Neural crest cell (in vitro differentiated cells): ENCODE measurements around the gene TUNAR. TPM values are rescaled to one million over a fixed set of nuclear protein-coding genes. Genes with fewer than 3 reads are reported as not detected.

Source experiments
- DNase-seq: peaks from one replicate; pipeline ENCODE4 v3.0.0; 2021; ENCODE audit warnings: low read depth, mixed read lengths, low spot score
- H3K27ac Mint-ChIP-seq: one replicate; pipeline ENCODE4 v1.8.0; 2021; ENCODE audit warnings: mild to moderate bottlenecking, mixed read lengths; ENCODE audit not compliant: unreplicated experiment
- H3K27me3 Mint-ChIP-seq: 2 replicates; pipeline ENCODE4 v1.8.0; 2021; ENCODE audit warnings: low read depth, mild to moderate bottlenecking, mixed read lengths
- H3K36me3 Mint-ChIP-seq: 2 replicates; pipeline ENCODE4 v1.8.0; 2021; ENCODE audit warnings: low read depth, mild to moderate bottlenecking, mixed read lengths
- H3K4me1 Mint-ChIP-seq: 2 replicates; pipeline ENCODE4 v1.8.0; 2021; ENCODE audit warnings: mixed read lengths
- H3K4me3 Mint-ChIP-seq: one replicate; pipeline ENCODE4 v1.8.0; 2021; ENCODE audit warnings: mild to moderate bottlenecking, mixed read lengths
- H3K9me3 Mint-ChIP-seq: 2 replicates; pipeline ENCODE4 v1.8.0; 2021; ENCODE audit warnings: mixed read lengths
- total RNA-seq: library from RNA; stranded (reverse); gene quantifications from 2 replicates; pipeline ENCODE4 v1.2.1, GENCODE V29; 2021
- TF ChIP-seq, protein P1 (sequence below): fragments of 200-600 bp; sonication (generic); conservative IDR thresholded peaks from 2 replicates; pipeline ENCODE4 v1.5.0; 2021; ENCODE audit warnings: antibody characterized with exemption, mild to moderate bottlenecking

TUNAR gene
- total RNA-seq, 1 donor from 2014 or later = 4.7 TPM

DNA sequence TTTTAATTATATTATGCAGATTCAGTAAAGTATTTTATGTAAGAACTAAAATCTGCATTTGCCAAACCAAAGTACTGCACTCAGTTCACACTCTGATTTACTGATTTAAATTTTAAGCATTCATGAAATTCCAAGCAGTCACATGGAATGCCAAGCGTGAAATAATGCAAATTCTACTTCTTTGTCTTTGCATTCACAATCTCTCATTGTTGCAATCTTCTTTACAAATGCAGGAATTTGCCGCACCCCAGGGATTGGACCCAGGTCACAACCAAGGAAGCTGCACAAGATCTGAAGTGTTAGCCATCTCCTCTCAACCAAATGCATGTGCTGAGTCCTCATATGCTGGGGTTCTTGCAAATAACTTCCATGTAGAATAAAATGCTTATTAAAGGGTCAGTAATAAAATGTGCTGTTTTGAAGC, 71.9 kb downstream of the TUNAR start:
- Mint-ChIP-seq H3K36me3 (no peaks in the 10 kb centered on the region), H3K4me3 (peak overlapping the region; percentile 33), H3K27ac (no peak overlapping the region), H3K4me1 (peaks cover 42% of the 10 kb centered on the region), H3K27me3 (peaks cover 9% of the 10 kb centered on the region), H3K9me3 (no peaks in the 10 kb centered on the region)
- DNase-seq = peak; percentile 19
- TF ChIP-seq, protein P1, sequence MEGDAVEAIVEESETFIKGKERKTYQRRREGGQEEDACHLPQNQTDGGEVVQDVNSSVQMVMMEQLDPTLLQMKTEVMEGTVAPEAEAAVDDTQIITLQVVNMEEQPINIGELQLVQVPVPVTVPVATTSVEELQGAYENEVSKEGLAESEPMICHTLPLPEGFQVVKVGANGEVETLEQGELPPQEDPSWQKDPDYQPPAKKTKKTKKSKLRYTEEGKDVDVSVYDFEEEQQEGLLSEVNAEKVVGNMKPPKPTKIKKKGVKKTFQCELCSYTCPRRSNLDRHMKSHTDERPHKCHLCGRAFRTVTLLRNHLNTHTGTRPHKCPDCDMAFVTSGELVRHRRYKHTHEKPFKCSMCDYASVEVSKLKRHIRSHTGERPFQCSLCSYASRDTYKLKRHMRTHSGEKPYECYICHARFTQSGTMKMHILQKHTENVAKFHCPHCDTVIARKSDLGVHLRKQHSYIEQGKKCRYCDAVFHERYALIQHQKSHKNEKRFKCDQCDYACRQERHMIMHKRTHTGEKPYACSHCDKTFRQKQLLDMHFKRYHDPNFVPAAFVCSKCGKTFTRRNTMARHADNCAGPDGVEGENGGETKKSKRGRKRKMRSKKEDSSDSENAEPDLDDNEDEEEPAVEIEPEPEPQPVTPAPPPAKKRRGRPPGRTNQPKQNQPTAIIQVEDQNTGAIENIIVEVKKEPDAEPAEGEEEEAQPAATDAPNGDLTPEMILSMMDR = no peak

DNA sequence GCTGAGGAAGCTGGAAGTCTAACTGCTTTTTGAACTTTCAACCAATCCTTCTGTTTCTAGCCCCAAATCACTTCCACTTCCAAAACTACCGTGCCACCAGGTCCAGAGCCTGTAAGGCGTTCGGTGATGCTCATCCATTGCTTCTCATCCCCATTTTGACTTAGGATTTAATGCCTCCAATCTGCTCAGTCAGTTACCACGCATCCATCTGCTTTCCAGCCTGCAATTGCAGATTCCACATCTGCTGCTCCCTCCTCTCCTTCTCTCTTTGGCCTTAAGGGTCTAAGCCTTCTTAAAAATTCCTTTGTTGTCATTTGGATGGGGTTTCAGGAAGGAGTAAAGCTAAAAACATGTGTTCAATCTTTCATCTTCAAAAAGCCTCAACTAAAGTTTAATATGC, 74.7 kb downstream of the TUNAR start:
- no peaks in the 10 kb centered on the region for H3K36me3 Mint-ChIP-seq
- no peak overlapping the region for H3K4me3 Mint-ChIP-seq
- no peak overlapping the region for H3K27ac Mint-ChIP-seq
- TF ChIP-seq, protein P1 = no peak
- no peaks in the 10 kb centered on the region for H3K9me3 Mint-ChIP-seq
- no peak for DNase-seq
- H3K4me1 Mint-ChIP-seq = peaks cover 19% of the 10 kb centered on the region
- H3K27me3 Mint-ChIP-seq = peaks cover 8% of the 10 kb centered on the region

DNA sequence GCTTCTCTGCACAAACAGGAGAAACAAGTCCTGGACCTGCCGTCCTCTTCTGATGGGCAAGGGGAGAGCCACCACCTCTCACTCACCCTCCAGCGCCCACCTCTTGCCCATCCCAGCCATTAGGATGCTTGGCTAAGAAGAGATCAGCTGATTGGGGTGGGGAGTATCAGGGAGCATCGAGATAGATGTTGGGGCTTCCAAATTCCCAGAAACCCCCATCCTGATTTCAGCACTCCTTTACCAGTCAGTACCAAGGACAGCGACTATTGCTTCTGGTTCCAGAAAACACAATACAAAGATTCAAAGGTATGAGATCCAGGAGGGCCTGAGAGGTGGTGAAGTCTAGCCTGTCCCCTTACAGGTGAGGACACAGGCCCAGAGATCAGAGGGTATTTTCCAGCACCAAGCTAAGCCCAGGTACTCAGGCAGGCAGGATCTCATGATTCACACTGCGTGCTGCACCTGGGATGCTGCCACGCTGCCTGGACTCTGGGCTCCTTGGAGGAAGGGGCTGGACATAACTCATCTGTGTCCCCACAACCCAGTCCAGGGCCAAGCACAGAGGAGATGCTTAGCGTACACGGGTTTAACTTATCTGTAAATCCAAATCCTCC, 76.6 kb downstream of the TUNAR start:
- Mint-ChIP-seq H3K27ac (no peak overlapping the region), H3K36me3 (no peaks in the 10 kb centered on the region), H3K4me1 (peaks cover 17% of the 10 kb centered on the region), H3K9me3 (no peaks in the 10 kb centered on the region), H3K27me3 (peaks cover 6% of the 10 kb centered on the region), H3K4me3 (peak overlapping the region; percentile 28)
- TF ChIP-seq, protein P1 = no peak
- peak; percentile 23 for DNase-seq

DNA sequence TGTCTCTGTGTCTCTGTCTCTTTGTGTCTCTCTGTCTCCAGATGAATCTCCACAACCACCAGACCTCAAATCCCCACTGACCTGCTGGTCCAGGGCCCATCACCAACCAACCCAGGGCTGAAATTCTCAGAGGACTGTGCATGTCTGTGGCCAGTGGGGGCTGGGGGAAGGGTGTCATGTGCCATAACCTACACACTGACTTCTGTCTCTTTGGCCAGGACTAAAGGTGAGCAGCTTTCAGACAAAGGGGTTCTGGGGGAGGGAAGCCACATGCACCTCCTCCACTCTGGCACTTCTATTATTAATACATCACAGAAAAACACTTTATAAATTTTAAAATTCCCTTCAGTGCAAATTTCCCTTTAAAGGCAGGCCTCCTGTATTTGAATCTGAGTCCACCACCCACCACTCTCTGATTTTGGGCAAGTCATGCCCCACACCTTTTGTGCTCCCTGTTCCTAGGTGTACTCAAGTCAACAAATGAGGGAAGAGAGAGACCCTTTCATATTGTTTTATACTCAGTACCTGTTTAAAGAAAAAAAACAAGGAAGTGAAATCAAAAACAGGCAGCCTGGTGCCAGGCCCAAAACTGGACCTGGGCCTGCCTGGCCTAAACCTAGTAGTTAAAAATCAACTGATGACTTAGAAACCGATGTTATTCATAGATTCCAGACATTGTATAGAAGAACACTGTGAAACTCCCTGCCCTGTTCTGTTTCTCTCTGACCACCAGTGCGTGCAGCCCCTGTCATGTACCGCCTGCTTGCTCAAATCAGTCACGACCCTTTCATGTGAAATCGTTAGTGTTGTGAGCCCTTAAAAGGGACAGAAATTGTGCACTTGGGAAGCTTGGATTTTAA, 80.2 kb downstream of the TUNAR start:
- no peak for DNase-seq
- no peaks in the 10 kb centered on the region for H3K27me3 Mint-ChIP-seq
- peaks cover 28% of the 10 kb centered on the region for H3K4me1 Mint-ChIP-seq
- TF ChIP-seq, protein P1 = no peak
- H3K9me3 Mint-ChIP-seq = no peaks in the 10 kb centered on the region
- no peaks in the 10 kb centered on the region for H3K36me3 Mint-ChIP-seq
- no peak overlapping the region for H3K4me3 Mint-ChIP-seq
- H3K27ac Mint-ChIP-seq = no peak overlapping the region

DNA sequence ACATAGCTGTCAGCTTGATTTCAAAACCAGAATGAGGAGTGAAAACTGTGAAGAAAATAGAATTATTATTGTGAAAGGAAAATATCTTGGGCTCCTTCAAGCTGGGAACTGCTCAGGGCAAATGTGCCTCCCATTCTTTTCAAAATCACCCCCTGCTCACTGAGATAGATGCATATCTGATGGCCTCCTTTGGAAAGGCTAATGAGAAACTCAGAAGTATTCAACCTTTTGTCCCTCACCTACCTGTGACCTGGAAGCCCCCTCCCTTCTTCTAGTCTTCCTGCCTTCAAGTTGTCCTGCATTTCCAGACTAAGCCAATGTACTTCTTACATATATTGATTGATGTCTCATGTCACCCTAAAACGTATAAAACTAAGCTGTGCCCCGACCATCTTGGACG, 81.5 kb downstream of the TUNAR start:
- H3K27me3 Mint-ChIP-seq = no peaks in the 10 kb centered on the region
- no peaks in the 10 kb centered on the region for H3K36me3 Mint-ChIP-seq
- TF ChIP-seq, protein P1 = no peak
- H3K27ac Mint-ChIP-seq = peak overlapping the region; percentile 13
- H3K9me3 Mint-ChIP-seq = no peaks in the 10 kb centered on the region
- H3K4me1 Mint-ChIP-seq = peaks cover 40% of the 10 kb centered on the region
- DNase-seq = no peak
- no peak overlapping the region for H3K4me3 Mint-ChIP-seq
